RWPE1 (cell line): ENCODE results near the gene DVL1.
A peak's percentile ranks its signal among the peaks of the same experiment; 100 is the strongest.

Source experiments
- CTCF ChIA-PET: fragments of 350-600 bp; sonication (Branson Sonifier 250); formaldehyde crosslinking; extraction: SDS; loops from one replicate; lab custom pipeline; 2021; lab: Yijun Ruan, JAX
- POLR2A ChIA-PET: fragments of 400-600 bp; formaldehyde crosslinking; extraction: SDS; loops from one replicate; lab custom pipeline; 2020; ENCODE audit warnings: antibody characterized with exemption; ENCODE audit not compliant: low non-redundant PET; lab: Yijun Ruan, JAX
- DNase-seq: peaks from one replicate; pipeline ENCODE4 v3.0.0; 2012; ENCODE audit warnings: low spot score
- H3K27ac ChIP-seq: fragments of 450-650 bp; 2 replicates; pipeline ENCODE4 v1.5.1; 2017
- CTCF ChIP-seq: fragments of 450-650 bp; conservative IDR thresholded peaks from 2 replicates; pipeline ENCODE4 v1.5.1; 2017; ENCODE audit warnings: low read depth, mild to moderate bottlenecking

The DVL1 gene

GRCh38 chr1:1314237-1314586 lies 35.0 kb downstream of the DVL1 start:
- DNase-seq, result no peak
- ChIA-PET CTCF (interaction anchor here (0.6 to 1.1 kb wide), 2 partner anchors 23 to 30 kb away, joined by 4 read pairs; no protein-coding TSS in a partner anchor), POLR2A (no interaction called here)
- no peak for TF ChIP-seq CTCF
- peak overlapping the region; percentile 100 for H3K27ac ChIP-seq

GRCh38 chr1:1313500-1314236 lies 35.5 kb downstream of the DVL1 start:
- TF ChIP-seq CTCF, result no peak
- ChIA-PET CTCF (interaction anchor here (0.6 to 1.0 kb wide), 3 partner anchors 23 to 338 kb away, joined by 3 to 4 read pairs (median 3); no protein-coding TSS in a partner anchor), POLR2A (no interaction called here)

GRCh38 chr1:1312450-1313314 lies 36.5 kb downstream of the DVL1 start:
- POLR2A ChIA-PET, result no interaction called here
- no peak for TF ChIP-seq CTCF
- CTCF ChIA-PET, result interaction anchor here (0.6 to 1.0 kb wide), 2 partner anchors 191 to 337 kb away, joined by 3 read pairs; no protein-coding TSS in a partner anchor
- no peak for DNase-seq
- peak overlapping the region; percentile 100 for H3K27ac ChIP-seq

More at GRCh38 chr1:1313500-1314236, 35.5 kb downstream of the DVL1 start:
- no peak for DNase-seq
- H3K27ac ChIP-seq, result peak overlapping the region; percentile 100

GRCh38 chr1:1311107-1312104 lies 37.8 kb downstream of the DVL1 start:
- H3K27ac ChIP-seq, result peak overlapping the region; percentile 100
- TF ChIP-seq CTCF, result no peak
- POLR2A ChIA-PET, result interaction anchor here (0.6 kb wide), 1 partner anchor 12 kb away, joined by 3 read pairs; no protein-coding TSS in a partner anchor
- CTCF ChIA-PET, result interaction anchor here (0.6 kb wide), 1 partner anchor 35 kb away, joined by 3 read pairs; no protein-coding TSS in a partner anchor
- DNase-seq, result no peak

- TF ChIP-seq CTCF, result no peak
- H3K27ac ChIP-seq, result peak overlapping the region; percentile 100
- ChIA-PET CTCF (no interaction called here), POLR2A (interaction anchor here (0.9 kb wide), 1 partner anchor 34 kb away, joined by 6 read pairs; no protein-coding TSS in a partner anchor)
- no peak for DNase-seq
Observed at GRCh38 chr1:1310476-1311053, 38.7 kb downstream of the DVL1 start.
